ENCODE measurements around the gene KRTAP10-12.
"Not testable (repeated sequence)": the region's sequence is repeated elsewhere in the genome, so short reads cannot be mapped to it uniquely, and the experiment has no call there.

Gene KRTAP10-12

DNA sequence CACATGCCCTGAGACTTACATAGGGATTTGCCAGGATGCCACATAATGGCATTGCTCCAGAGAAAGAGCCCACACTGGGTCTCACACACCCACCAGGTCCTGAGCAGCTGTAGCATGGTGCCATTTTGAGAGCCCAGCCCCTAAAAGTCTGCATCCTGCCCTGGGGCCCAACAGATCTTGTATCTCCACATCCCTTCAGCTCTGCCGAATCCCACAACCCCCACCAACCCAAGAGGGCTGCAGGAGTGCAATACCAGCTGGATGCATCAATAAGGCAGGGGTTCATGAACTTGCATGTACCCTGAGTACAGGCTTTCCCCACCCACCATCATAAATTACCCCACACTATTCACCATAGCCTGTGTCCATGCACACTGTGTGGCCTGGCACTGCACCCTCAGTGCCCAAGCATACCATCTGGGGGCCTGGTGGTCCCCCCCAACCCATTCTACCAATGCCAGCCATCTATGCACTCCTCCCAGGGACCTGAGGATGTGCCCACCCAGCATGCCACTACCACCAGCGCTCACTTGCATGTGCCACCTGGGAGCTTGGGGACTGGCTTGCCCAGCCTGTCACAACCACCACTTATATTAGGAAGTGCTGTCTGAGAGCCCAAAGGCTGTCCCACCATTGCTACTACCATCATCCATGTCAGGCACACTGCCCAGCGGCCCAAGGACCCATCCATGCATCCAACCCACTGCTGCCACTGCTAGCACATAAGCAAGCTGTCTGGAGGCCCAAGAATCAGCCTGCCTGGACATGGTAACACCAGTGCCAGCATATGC lies 26.1 kb upstream of the KRTAP10-12 start:
- DNase-seq: no peak

DNA sequence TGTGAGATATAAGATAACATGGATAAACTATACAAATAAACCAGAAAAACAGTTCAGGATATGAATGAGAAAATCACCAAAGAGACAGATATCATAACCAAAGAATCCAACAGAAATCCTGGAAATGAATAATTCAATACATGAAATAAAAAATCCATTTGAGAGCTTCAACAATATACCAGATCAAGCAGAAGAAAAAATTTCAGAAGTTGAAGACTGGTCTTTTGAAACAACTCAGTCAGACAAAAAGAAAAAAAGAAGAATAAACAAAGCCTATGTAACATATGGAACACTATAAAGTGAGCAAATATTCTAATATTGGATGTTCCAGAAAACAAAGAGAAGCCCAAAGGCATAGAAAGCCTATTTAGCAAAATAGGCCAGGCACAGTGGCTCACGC lies 25.1 kb upstream of the KRTAP10-12 start:
- no peak for DNase-seq

DNA sequence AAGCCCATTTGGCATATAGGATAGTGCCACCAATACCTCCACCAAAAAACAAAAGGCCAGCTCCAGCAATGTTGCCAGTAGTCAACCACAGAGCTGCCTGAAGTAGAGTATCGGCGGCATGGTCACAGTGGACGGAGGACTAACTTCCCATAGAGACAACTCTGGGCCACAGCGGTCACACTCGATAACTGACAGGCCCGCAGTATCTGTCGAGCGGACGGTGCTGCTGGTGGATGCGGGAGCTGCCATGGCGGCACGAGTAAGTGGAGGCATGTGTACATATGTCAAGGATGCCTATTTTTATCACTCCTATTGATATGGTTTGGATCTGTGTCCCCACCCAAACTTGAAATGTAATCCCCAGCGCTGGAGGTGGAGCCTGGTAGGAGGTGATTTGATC lies 19.1 kb upstream of the KRTAP10-12 start:
- no peak for DNase-seq

DNA sequence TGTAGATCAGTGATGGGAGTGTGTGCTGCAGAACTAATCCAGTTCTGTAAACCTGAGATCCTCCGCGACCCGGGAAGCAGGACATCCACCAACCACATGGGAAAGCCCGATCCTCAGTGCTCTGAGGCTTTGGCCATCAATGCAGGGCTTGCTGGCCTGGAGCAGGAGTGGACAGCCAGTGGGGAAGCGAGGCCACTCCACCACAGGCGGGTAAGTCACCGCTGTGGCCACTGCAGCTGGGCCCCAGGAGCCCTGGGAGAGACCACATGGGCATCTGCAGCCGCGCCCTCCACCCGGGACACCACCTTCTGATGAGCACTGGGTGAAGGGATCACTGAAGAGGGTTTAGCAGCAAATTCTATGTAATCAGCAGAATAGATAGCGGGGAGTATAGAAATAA lies 15.8 kb upstream of the KRTAP10-12 start:
- DNase-seq: no peak

DNA sequence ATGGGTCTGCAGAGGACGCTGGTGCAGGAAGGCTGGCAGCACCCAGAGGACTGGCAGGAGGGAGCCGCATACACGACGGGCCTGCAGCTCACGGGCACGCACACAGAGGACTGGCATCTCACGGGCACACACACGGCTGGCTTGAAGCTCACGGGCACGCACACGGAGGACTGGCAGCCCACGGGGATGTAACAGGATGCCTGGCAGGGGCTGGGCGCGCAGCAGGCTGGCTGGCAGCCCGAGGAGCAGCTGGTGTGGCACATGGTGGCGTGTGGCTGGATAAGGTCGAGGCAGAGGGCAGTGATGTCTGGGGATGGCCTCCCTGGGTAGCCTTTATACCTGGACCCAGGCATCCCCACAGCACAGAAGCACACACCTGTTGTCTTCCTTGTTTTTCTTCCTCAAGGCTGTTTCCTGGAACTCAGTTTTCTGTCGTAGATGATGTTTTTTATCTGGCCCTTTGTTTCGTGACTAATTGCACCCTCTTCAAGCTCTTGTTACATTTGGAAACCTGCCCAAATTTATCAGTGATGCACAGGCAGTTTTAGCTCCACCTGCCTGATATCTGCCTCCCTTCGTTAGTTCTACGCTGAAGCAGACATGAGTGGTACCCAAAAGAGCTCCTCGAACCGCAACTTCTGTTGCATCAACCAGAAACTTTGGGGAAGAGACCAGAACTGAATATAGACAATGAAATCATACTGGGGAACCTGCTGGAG lies 15.0 kb upstream of the KRTAP10-12 start, which contains the start of gene KRTAP12-1:
Gene KRTAP12-1, minus strand, starts transcription at position 303 of the 719 bp plus-strand sequence. Its CDS starts 40 bp downstream, at position 263.
- peak; percentile 63 to 73 for DNase-seq

DNA sequence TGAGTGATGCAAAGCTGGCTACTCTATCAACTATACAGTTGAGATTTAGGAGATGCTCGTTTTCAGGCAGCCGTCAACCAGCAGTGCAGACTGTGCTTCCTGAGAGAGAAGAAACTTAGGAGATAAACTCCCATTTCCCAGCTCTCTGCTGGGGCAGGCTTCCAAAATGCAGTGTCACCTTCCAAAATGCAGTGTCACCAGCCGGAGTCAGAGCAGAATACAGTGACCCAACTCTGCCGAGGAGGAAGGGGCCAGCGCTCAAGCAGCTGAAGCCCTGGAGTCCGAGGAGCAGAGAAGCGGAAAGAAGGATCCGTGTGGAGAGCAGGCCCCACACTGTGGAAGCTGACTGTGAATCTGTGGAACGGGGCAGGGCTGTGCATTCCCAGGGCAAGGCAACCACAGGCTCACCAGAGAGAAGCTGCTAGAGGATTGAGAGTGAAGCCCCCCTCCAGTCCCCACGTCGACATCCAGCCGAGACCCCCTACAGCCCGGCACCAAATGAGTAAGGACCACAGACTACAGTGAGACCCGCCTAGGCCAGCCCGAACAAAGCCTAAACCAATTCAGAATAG lies 14.3 kb upstream of the KRTAP10-12 start:
- DNase-seq: no peak

DNA sequence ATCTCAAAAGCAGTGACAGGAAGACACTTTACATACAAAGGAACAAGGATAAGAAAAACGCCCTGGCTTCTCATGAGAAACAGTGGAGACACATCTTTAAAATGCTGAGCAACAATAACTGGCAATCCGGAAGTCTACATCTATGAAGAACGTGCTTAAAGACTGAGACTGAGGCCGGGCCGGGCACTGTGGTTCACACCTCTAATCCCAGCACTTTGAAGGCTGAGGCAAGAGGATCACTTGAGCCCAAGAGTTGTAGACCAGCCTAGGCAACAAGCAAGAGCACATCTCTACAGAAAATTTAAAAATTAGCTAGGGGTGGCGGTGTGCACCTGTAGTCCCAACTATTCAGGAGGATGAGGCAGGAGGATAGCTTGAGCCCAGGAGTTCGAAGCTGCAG lies 12.9 kb upstream of the KRTAP10-12 start:
- DNase-seq: no peak

DNA sequence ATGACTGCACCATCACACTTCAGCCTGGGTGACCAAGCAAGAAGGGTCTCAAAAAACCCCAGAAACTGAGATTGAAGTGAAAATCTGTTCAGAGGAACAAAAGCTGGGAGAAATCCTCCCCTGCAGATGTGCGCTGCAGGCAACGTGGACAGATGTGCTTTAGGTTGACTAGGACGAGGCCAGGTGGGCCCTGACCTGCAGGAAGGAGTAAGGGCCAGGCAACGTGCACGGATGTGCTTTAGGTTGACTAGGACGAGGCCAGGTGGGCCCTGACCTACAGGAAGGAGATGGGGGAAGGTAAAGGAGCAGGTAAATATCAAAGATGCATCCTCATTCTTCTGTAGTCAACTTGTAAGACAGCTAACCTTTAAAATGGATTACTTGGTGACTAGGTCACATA lies 12.5 kb upstream of the KRTAP10-12 start:
- DNase-seq: no peak

DNA sequence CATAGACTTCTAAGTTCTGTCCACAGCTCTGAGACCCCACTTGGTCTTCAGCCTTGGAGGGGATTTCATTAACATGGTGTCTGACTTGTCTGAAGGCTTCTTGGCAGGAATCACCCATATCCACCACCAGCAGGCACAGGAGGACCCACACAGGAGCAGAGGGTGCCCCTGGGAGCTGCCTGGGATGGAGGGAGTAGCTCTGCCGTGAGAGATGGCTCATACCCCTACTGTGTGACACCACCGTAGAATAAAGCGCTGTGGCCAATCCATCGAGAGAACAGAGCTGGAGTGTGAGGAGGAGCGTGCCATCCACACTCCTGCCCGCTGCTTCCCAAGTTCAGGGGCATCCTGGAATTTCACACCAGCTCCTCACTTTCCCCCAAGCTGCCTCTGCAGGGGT lies 11.9 kb upstream of the KRTAP10-12 start:
- DNase-seq: not testable (repeated sequence)

DNA sequence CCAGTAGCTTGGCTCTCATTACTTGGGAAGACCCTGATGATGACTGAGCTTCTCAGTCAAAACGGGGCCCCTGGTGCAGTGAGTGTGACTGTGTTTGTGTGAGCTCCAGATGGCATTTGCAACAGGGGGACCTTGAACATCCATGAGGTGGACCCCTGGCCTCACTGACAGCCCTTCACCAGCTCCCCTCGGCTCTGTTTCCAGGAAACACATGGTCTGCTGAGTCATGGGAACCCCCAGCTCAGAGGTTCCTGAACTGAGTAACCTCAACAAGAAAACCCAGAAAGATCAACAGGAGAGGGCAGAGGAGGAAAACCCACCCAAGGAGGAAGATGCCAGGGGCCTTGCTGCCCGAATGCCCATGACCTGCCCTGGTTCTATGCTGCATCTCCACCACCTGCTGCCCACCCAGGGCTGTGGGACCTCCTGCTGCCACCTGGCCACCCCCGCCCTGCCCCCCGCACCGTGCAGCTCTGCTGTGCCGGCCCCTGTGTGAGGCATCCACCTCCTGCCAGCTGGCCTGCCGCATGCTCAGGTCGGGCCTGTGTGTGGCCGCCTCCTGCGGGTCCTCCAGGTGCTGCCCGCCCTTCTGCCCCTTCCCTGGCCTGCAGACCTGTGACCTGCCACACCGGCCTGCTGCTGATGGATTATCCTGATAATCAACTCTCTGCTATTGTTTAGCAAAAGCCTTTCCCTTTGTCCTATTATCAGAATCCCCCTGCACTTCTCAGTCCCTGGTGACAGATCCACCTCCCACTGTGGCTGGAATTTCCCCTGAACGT lies 10.8 kb upstream of the KRTAP10-12 start:
- DNase-seq: peak; percentile 7 to 51

DNA sequence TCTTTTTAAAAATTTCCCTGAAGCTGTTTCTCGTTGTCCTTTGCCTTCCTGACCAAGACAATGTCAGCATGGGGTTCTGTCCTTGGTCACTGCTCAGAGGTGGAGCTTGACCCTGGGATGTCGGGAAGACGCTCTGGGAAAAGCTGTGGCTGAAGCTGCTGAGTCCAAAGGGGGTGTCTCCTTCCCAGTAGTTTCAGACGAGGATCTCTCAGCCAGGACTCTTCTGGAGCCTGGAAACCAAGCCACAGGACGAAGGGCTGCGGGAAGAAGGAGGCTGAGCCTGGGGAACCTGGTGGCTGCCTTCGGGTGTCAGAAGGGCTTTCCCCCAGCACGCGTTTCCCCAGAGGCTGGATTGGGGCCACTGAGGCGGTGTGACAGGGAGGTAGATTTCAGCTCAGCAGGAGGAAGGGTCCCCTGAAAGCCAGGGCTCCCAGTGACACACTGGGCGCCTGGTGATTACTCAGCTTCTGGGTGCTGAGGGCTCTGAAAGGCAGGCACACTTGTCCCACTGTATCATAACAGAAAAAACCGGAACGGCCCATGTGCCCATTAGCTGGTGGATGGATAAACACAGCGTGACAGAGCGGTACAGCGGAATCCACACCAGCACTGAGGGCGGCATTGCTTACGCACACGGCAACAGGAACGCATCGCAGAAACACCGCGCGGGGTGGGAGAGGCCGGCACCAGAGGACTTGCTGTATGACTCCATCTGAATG lies 10.0 kb upstream of the KRTAP10-12 start:
- no peak for DNase-seq

DNA sequence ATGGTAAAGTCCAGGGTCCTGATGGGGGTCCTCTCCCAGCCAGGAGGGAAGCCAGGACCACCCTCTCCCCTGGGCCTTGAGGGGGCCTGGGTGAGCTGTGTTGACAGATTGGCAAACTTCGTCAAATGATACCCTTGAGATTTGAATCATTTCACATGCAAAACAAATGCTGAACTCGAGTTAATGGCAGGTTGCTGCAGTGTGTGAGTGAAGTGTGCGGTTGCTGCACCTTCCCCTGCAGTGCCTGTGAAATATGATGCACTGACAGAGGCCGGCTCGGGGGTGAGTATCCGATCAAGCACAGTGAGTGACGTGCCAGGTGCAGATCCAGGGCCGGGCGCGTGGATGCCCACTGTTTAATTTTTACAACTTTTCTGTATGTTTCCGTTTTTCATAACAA lies 9.3 kb upstream of the KRTAP10-12 start:
- peak in 1 of 2 experiments; percentile 79 for DNase-seq

DNA sequence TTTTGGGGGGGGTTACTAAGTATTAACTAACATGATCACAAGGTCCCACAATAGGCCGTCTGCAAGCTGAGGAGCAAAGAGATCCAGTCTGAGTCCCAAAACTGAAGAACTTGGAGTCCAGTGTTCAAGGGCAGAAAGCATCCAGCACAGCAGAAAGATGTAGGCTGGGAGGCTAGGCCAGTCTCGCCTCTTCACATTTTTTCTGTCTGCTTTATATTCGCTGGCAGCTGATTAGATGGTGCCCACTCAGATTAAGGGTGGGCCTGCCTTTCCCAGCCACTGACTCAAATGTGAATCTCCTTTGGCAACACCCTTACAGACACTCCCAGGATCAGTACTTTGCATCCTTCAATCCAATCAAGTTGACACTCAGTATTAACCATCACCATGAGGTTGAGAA lies 7.2 kb upstream of the KRTAP10-12 start:
- not testable (repeated sequence) for DNase-seq

DNA sequence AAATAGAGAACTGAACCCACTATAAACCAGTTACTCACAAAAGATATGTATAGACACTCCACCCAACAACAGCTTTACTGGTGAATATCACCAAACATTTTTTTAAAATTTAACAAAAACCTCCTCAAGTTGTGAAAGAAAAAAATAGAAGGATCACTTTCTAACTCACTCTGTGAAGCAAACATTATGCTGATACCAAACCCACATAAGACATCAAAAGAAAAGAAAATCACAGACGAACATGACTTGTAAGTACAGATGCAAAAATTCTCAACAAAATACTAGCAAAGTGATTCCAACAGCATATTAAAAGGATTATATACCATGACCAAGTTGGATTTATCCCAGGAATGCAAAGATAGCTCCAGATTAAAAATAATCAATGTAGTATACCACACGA lies 5.3 kb upstream of the KRTAP10-12 start:
- no peak for DNase-seq

DNA sequence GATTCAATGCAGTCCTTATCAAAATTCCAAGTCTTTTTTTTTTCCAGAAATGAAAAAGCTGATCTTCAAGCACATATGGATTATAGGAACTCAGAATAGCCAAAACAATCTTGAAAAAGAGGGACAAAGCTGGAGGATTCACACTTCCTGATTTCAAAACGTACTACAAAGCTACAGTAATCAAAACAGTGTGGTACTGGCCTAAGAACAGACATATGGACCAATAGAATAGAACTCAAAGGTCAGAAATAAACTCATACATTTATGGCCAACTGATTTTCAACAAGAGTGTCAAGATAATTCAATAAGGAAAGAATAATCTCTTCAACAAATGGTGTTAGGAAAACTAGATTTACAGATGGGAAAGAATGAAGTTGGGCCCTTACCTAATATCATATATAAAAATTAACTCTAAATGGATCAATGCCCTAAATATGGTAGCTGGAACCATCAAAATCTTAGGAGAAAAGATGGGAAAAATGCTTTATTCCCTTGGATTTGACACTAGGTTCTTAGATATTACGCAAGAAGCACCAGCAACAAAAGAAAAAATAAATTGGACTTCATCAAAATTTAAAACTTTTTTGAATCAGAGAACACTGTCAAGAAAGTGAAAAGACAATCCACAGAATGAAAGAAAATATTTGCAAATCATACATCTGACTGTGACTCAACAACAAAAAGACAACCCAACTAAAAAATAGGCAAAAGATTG lies 4.0 kb upstream of the KRTAP10-12 start:
- no peak for DNase-seq

DNA sequence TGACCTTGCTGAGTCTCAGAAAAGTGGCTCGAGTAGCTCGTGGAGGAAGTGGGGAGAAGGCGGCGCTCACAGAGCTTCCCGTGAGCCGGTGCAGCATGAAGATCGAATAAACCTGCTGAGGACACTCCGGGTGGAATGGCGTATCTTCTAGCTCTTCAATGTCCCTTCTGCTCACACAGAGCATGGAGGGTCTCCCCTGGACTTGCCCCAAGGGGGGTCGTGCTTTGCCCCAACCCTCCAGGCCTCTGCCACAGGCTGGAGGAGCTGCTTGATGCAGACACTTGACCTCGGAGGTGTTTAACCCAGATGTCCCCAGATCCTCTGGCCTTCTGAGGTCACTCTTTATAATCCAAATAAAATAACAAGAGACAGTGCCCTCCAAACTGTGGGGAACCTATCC lies 2.2 kb upstream of the KRTAP10-12 start:
- no peak for DNase-seq

DNA sequence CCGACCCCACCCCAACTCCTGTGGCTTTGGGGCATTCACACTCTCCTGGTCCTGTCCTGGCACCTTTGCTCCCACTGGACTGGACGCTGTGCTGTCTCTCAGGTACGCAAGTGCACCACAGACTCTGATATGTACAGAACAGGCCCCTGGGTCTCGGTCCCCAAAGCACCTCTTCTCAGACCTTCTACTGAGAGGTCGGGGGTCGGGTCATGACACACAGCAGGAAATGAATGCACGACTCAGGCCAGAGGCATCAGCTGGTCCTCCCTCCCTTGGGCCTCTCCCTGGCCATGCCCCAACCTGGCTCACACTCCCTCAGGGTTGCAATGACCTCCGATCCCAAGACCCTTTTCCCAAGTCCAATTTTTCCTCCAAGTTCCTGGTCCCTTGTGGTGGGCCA lies 1.8 kb upstream of the KRTAP10-12 start:
- DNase-seq: no peak

DNA sequence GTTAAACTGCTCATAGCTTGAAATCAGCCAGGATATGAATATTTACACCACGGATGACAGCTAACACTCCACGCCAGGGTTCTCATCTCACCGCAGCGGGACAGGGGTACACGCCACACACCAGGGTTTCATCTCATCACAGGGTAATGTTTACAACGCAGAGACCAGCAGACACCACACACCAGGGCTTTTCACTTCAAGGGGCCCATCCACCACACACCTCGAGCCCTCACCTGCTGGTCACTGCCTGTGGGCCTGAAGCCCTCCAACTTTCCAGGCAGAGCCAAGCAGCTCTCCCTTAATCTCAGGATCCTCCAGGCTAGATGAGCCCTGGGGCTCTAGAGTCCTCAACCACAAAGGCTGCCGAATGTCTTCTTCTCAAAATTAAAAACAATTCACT lies 1.3 kb upstream of the KRTAP10-12 start:
- DNase-seq: no peak

DNA sequence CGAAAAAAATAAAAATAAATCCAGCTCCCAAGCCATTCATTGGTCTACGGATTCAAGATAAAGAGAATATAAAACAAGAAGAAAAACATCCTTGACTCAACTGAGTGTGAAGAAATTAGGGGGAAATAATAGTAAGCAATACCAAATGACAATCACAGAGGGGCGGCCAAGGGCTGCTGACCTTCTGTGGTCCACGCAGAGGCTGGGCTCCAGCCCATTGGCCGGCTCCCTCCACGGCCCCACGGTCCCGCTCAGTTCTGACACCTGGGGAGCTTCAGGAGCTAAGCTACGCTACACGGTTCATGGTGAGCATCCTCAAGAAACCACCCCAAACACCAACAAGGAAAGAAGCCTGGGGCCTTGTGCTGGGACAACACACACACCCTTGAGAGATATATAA lies 400 bp upstream of the KRTAP10-12 start:
- no peak for DNase-seq

DNA sequence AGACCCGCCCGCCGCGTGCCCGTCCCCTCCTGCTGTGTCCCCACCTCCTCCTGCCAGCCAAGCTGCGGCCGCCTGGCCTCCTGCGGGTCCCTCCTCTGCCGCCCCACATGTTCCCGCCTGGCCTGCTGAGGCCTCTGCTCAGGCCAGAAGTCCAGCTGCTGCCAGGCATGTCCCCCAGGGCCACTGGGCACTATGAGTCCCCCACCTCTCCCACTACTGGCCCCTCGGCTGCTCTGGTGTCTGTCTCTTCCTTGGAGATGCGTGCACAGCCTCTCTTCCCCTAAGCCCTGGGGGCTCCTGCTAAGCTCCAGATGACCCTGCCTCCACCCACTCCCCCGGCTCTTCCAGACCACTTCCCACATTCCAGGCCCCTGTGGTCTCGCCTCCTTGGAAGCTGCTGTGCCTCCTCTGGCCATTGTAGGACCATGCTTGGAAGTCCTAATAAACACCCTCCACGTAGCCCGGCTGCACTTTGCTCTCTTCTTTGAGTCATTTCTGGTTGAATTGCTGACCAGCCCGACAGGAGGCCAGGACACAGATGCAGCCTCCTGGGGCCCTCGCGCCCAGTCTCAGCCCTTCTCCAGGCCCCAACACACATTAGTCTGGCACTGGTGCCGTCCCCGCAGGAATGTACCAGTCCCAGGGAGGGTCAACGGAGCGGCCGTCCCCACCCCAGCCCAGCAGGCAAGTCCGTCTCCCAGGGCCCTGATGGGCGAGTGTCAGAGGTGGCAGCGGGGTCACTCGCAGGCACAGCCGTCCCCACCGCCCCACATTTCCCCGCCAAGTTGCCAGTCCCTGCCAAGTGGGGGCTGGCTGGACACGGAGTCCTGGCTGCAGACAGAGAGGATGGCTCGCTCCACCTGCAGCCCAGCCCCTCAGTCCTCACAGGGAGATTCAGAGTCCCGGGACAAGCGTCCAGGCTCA lies 1.1 kb downstream of the KRTAP10-12 start:
- no peak for DNase-seq
